Stomach (tissue), 9 donors: Measurements from ENCODE around the gene SP2. TPM values are rescaled to one million over a fixed set of nuclear protein-coding genes. Genes with fewer than 3 reads are reported as not detected.

ENCODE experiments used
- DNase-seq, 2 donors: peaks; one replicate each; pipeline versions ENCODE4 v3.0.0 to v3.0.0-alpha.2; 2013 to 2019
- H3K27ac ChIP-seq, 5 donors: fragments of 200-600 bp in 4 of 5; sonication (generic) in 4 of 5; one replicate each; pipeline ENCODE4 v1.5.1; 2013 to 2019; ENCODE audit warnings: mild to moderate bottlenecking in 1 of 5, moderate library complexity in 1 of 5
- H3K27me3 ChIP-seq, 3 donors: fragments of 200-600 bp; sonication (generic); one replicate each; pipeline ENCODE4 v1.5.1; 2017 to 2019; ENCODE audit warnings: mixed run types in 1 of 3
- H3K36me3 ChIP-seq, 4 donors: fragments of 200-600 bp; sonication (generic); 1 replicate in 3 of 4; 2 replicates in 1 of 4; pipeline ENCODE4 v1.5.1; 2016 to 2019
- H3K4me1 ChIP-seq, 4 donors: fragments of 200-600 bp; sonication (generic); one replicate each; pipeline ENCODE4 v1.5.1; 2016 to 2019
- H3K4me3 ChIP-seq, 4 donors: fragments of 200-600 bp; sonication (generic) in 3 of 4; one replicate each; pipeline ENCODE4 v1.5.1; 2016 to 2019; ENCODE audit warnings: mild to moderate bottlenecking in 1 of 4
- H3K9me3 ChIP-seq, 4 donors: fragments of 200-600 bp; sonication (generic); one replicate each; pipeline ENCODE4 v1.5.1; 2016 to 2019
- EP300 ChIP-seq: sonication (generic); formaldehyde crosslinking; IDR thresholded peaks from one replicate; pipeline ENCODE4 v1.6.1; 2017; ENCODE audit warnings: antibody characterized with exemption
- POLR2A ChIP-seq, 4 donors: fragments of 450-650 bp; IDR thresholded peaks; one replicate each; pipeline ENCODE4 v1.6.1; 2016; ENCODE audit warnings: antibody characterized with exemption in 4 of 4, control low read depth in 2 of 4, mild to moderate bottlenecking in 1 of 4, moderate library complexity in 1 of 4
- POLR2AphosphoS5 ChIP-seq, 3 donors: sonication (generic); formaldehyde crosslinking; IDR thresholded peaks; one replicate each; pipeline ENCODE4 v1.6.1; 2016; ENCODE audit warnings: antibody characterized with exemption in 3 of 3
- WGBS, 5 donors: extraction: QIAGEN DNeasy Blood & Tissue Kit in 3 of 5; methylation state at CpG; one replicate each; pipeline versions ENCODE4 v1.1.5 to v1.1.7; 2013 to 2018; 5-methylcytosine and 5-hydroxymethylcytosine counted together
- intact Hi-C: fragments of 100-400 bp; cut with DNase I; formaldehyde crosslinking; loops from one replicate; pipeline ENCODE4 v1.15.1; 2023; ENCODE audit warnings: low total_unique reads
- polyA plus RNA-seq, 3 donors: library from polyadenylated mRNA; stranded (reverse); fragments of 200-250 nt; gene quantifications; one replicate each; pipeline ENCODE4 v1.2.3, GENCODE V29; 2013
- total RNA-seq, 5 donors: library from RNA; depleted of rRNA; stranded (reverse); fragments of >200 nt; gene quantifications; one replicate each; pipeline versions ENCODE4 v1.1.0 to v1.2.3, GENCODE V29; 2014 to 2016
- TF ChIP-seq, protein P1 (sequence below), 7 experiments: fragments of 450-650 bp in 4 of 7; fragments of 200-600 bp in 3 of 7; sonication (generic) in 3 of 7; IDR thresholded peaks; one replicate each; pipeline ENCODE4 v1.5.1; 2016 to 2019; ENCODE audit warnings: antibody characterized with exemption in 7 of 7, control low read depth in 2 of 7, mild to moderate bottlenecking in 1 of 7
- donor health status: healthy with polysubstance abuse.
- donor health status: Bipolar disorder and iron deficiency.
- donor health status: healthy.

Gene SP2
- total and polyA plus RNA-seq, 8 donors = 0.87 to 22.8 (median 6.3) TPM

DNA sequence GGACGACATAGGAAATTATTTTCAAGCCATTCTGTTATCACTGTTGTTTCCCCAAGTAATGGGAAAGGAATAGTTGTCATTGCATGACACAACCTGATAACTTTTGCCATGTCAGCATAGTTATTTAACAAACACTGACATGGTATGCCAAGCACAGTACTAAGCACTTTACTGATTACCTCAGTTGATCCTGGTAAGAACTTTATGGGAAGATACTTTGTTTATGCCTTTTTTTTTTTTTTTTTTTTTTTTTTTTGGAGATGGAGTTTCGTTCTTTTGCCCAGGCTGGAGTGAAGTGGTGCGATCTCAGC, 29.6 kb downstream of the SP2 start:
- Histone ChIP-seq H3K4me1 (no peaks in the 10 kb centered on the region), H3K36me3 (peaks cover 44 to 94% (median 89%) of the 10 kb centered on the region in 4 donors), H3K27me3 (no peaks in the 10 kb centered on the region), H3K4me3 (no peak overlapping the region), H3K9me3 (no peaks in the 10 kb centered on the region), H3K27ac (no peak overlapping the region)
- intact Hi-C loops = no loop called here
- TF ChIP-seq POLR2A (IDR thresholded peaks at IDR 0.05) (no peak), POLR2AphosphoS5 (IDR thresholded peaks at IDR 0.05) (no peak), EP300 (no peak)
- TF ChIP-seq, protein P1, sequence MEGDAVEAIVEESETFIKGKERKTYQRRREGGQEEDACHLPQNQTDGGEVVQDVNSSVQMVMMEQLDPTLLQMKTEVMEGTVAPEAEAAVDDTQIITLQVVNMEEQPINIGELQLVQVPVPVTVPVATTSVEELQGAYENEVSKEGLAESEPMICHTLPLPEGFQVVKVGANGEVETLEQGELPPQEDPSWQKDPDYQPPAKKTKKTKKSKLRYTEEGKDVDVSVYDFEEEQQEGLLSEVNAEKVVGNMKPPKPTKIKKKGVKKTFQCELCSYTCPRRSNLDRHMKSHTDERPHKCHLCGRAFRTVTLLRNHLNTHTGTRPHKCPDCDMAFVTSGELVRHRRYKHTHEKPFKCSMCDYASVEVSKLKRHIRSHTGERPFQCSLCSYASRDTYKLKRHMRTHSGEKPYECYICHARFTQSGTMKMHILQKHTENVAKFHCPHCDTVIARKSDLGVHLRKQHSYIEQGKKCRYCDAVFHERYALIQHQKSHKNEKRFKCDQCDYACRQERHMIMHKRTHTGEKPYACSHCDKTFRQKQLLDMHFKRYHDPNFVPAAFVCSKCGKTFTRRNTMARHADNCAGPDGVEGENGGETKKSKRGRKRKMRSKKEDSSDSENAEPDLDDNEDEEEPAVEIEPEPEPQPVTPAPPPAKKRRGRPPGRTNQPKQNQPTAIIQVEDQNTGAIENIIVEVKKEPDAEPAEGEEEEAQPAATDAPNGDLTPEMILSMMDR (IDR thresholded peaks at IDR 0.05) = no peak
- DNase-seq = no peak
- 74 to 90% (median 87%) methylated on average over 3 of the region's 3 CpGs for WGBS, 5 donors

DNA sequence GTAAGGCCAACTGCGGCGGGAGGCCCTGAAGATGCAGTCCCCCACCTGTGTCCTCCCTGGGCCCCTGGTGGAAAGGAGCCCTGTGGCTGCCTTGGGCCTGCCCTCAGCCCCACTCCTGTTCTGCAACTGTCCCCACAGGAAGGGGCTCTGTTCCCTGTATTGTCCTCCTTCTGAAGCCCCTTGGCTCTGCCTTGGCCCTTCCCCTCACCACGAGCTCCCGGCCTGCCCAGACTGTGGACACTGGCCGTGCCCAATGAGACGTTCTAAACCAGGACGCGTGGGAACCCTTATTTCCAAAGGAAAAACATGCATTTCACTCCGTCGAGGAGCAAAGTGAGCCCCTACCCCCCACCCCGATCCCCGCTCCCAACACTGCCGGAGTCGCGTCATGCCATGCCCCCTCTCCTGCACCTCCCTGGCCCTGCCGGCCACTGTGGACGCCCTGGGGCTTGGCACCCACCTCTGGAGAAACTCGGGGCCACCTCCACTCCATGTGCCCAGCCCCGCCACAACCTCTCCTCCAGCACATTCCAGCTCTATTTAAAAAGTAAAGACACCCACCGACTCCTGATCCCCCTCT, 31.9 kb downstream of the SP2 start:
- no peak for TF ChIP-seq POLR2AphosphoS5 (IDR thresholded peaks at IDR 0.05)
- TF ChIP-seq EP300 = no peak
- no peak for TF ChIP-seq POLR2A (IDR thresholded peaks at IDR 0.05)
- TF ChIP-seq, protein P1 (IDR thresholded peaks at IDR 0.05) = no peak
- 89 to 94% (median 92%) methylated on average over 18 to 20 of the region's 20 CpGs for WGBS, 5 donors
- Histone ChIP-seq H3K27me3 (no peaks in the 10 kb centered on the region), H3K9me3 (no peaks in the 10 kb centered on the region), H3K27ac (no peak overlapping the region), H3K4me1 (no peaks in the 10 kb centered on the region), H3K4me3 (no peak overlapping the region), H3K36me3 (peaks cover 43 to 82% (median 79%) of the 10 kb centered on the region in 4 donors)
- no peak for DNase-seq
- intact Hi-C loops = no loop called here

DNA sequence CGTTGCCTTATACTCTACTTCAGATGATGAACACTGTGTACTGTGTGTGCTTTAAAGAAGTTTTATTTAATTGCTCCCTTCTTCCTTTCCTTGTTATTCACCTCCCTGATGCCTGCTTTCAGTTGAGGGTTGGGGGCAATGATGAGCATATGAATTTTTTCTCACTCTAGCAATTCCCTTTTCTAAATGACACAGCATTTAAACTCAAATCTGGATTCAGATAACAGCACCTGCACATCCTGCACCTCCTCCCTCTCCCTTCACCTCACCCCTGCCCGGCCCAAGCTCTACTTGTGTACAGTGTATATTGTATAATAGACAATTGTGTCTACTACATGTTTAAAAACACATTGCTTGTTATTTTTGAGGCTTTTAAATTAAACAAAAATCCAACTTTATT, 32.4 kb downstream of the SP2 start:
- Histone ChIP-seq H3K4me1 (no peaks in the 10 kb centered on the region), H3K27ac (no peak overlapping the region), H3K36me3 (peaks cover 38 to 77% (median 74%) of the 10 kb centered on the region in 4 donors), H3K9me3 (no peaks in the 10 kb centered on the region), H3K4me3 (no peak overlapping the region), H3K27me3 (no peaks in the 10 kb centered on the region)
- WGBS, 5 donors = 65 to 80% (median 76%) methylated on average over 2 of the region's 2 CpGs
- DNase-seq = no peak
- TF ChIP-seq POLR2AphosphoS5 (IDR thresholded peaks at IDR 0.05) (no peak), POLR2A (IDR thresholded peaks at IDR 0.05) (no peak), EP300 (no peak)
- TF ChIP-seq, protein P1 (IDR thresholded peaks at IDR 0.05) = no peak
- intact Hi-C loops = no loop called here

DNA sequence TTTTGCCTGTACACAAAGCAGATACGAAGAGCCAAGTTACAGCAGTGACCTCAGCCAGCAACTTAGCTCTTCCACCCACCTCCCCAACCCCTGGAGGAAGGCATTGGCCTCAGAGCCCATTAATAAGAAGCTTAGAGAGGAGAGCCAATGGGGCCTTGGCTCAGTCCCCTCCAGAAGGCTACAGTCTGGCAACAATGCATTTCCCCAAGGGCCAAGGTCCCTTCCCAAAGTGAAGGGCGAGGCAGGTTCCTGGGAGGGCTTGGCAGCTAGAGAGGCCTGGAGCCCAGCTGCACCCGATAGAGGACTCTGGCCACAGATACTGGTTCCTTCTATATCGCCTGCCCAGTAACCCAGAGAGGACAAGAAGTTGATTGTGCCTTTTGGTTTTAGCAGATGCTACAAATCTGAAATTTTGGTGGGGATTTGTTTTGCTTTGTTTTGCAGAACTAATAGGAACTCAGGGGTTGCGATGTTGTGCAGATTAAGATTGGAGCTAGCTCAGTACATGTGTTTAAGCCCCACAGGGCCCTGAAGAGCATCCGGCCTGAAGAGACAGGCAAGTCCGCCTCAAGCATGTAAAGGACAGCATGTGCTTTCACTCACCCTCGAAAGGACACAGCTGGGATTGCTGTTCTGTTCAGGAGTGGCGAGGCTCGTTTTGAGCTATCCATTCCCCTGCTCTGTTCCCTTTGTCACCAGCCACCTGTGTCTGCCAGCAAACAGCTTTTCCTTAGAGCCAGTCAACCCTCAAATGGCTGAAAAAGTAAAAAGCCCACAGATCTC, 33.4 kb downstream of the SP2 start:
- Histone ChIP-seq H3K27me3 (no peaks in the 10 kb centered on the region), H3K27ac (no peak overlapping the region), H3K4me1 (no peaks in the 10 kb centered on the region), H3K4me3 (no peak overlapping the region), H3K9me3 (no peaks in the 10 kb centered on the region), H3K36me3 (peaks cover 28 to 67% (median 64%) of the 10 kb centered on the region in 4 donors)
- TF ChIP-seq, protein P1 (IDR thresholded peaks at IDR 0.05) = no peak
- TF ChIP-seq EP300 (no peak), POLR2A (IDR thresholded peaks at IDR 0.05) (no peak), POLR2AphosphoS5 (IDR thresholded peaks at IDR 0.05) (no peak)
- DNase-seq = no peak
- intact Hi-C loops = no loop called here
- 62 to 80% (median 69%) methylated on average over 10 of the region's 10 CpGs for WGBS, 5 donors
